Stomach smooth muscle (tissue), 2 donors: ENCODE measurements around the gene OSTC.
"Not testable (repeated sequence)": the region's sequence is repeated elsewhere in the genome, so short reads cannot be mapped to it uniquely, and the experiment has no call there.

Experiments used
- H3K27ac ChIP-seq: one replicate; pipeline ENCODE4 v1.7.0; 2013; ENCODE audit warnings: mild to moderate bottlenecking, low read length, inconsistent platforms
- H3K27me3 ChIP-seq, 2 donors: one replicate each; pipeline ENCODE4 v1.7.0; 2013; ENCODE audit warnings: low read length in 2 of 2; ENCODE audit not compliant: insufficient read depth in 2 of 2, control insufficient read depth in 1 of 2
- H3K36me3 ChIP-seq, 2 donors: one replicate each; pipeline ENCODE4 v1.7.0; 2013; ENCODE audit warnings: low read length in 2 of 2; ENCODE audit not compliant: control insufficient read depth in 2 of 2, insufficient read depth in 2 of 2
- H3K4me1 ChIP-seq: one replicate; pipeline ENCODE4 v1.7.0; 2013; ENCODE audit warnings: low read length; ENCODE audit not compliant: control insufficient read depth, insufficient read depth
- H3K4me3 ChIP-seq, 2 donors: one replicate each; pipeline ENCODE4 v1.7.0; 2013; ENCODE audit warnings: low read length in 2 of 2
- H3K9ac ChIP-seq, 2 donors: one replicate each; pipeline ENCODE4 v1.7.0; 2013; ENCODE audit warnings: low read length in 2 of 2, mild to moderate bottlenecking in 1 of 2
- H3K9me3 ChIP-seq, 2 donors: one replicate each; pipeline ENCODE4 v1.7.0; 2013; ENCODE audit warnings: low read length in 2 of 2; ENCODE audit not compliant: control insufficient read depth in 2 of 2
- donor health status: healthy.
- donor health status: Pancreatic carcinoma.

OSTC gene

GRCh38 chr4:108694423-108694822, 44.0 kb downstream of the OSTC start:
- H3K4me3 ChIP-seq, result no peak overlapping the region
- no peaks in the 10 kb centered on the region for H3K27me3 ChIP-seq
- no peaks in the 10 kb centered on the region for H3K4me1 ChIP-seq
- H3K36me3 ChIP-seq, result no peaks in the 10 kb centered on the region
- peaks cover 0 to 3% of the 10 kb centered on the region in 2 donors for H3K9me3 ChIP-seq
- no peak overlapping the region for H3K27ac ChIP-seq
- H3K9ac ChIP-seq, result no peak overlapping the region

- Histone ChIP-seq H3K9ac (no peak overlapping the region), H3K27ac (no peak overlapping the region), H3K4me3 (no peak overlapping the region), H3K4me1 (no peaks in the 10 kb centered on the region), H3K36me3 (no peaks in the 10 kb centered on the region), H3K27me3 (no peaks in the 10 kb centered on the region), H3K9me3 (peaks cover 0 to 3% of the 10 kb centered on the region in 2 donors)
Observed at GRCh38 chr4:108695062-108695461, 44.7 kb downstream of the OSTC start.

GRCh38 chr4:108696160-108696559, 45.8 kb downstream of the OSTC start:
- peaks cover 0 to 3% of the 10 kb centered on the region in 2 donors for H3K9me3 ChIP-seq
- no peak overlapping the region for H3K9ac ChIP-seq
- H3K36me3 ChIP-seq, result no peaks in the 10 kb centered on the region
- H3K4me1 ChIP-seq, result no peaks in the 10 kb centered on the region
- H3K27ac ChIP-seq, result no peak overlapping the region
- H3K4me3 ChIP-seq, result no peak overlapping the region
- H3K27me3 ChIP-seq, result no peaks in the 10 kb centered on the region

DNA sequence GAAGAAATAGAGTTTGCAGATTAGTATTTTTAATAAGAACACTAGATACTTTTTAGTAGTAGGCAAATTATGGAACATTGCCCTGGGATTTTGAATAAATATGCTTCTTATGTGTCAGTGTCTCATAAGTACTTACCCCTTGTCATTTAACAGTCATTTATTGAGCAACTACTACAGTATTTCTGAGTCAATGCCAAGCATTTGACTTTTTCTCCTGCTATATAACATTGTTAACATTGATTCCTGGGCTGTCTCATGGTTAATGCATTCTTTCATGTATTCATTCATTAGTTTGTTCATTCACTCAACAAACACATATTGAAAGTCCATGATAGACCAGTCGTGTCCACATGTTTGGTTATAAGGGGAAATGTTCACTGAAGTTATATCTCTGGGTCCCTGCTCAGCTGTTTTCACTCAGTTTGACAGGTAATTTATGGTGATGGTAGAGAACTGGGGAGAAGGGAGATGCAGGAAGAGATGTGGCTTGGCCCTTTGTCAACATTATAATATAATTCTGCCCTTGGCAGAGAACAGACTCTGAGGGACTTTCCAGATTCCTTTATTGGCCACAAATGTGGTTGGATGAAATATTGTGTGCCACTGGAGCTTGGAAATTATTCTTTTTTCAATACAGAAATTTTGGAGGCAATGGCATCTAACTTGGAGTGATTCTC, 49.8 kb downstream of the OSTC start:
- H3K27me3 ChIP-seq, result no peaks in the 10 kb centered on the region
- no peaks in the 10 kb centered on the region for H3K9me3 ChIP-seq
- H3K4me1 ChIP-seq, result no peaks in the 10 kb centered on the region
- H3K9ac ChIP-seq, result no peak overlapping the region
- no peak overlapping the region for H3K27ac ChIP-seq
- H3K36me3 ChIP-seq, result no peaks in the 10 kb centered on the region
- no peak overlapping the region for H3K4me3 ChIP-seq

DNA sequence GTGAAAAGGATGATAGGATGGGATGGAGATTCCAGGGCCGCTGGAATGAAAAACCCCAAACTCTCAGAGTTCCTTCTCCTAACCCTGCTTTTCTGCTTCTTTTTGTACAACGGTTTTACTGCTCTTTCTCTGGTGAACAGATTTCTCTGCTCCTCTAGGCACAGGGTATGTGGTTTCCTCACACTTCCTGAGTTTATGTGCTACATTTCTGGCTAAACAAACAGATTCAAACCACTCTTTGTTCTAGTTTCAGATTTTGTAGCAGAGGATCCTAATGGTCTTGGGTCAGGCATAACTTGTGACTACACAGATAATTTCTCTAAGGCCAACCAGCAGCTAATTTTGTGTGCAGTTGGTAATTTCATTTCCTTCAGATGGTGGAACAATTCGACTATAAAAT, 52.6 kb downstream of the OSTC start:
- Histone ChIP-seq H3K36me3 (no peaks in the 10 kb centered on the region), H3K4me1 (no peaks in the 10 kb centered on the region), H3K27ac (no peak overlapping the region), H3K9ac (no peak overlapping the region), H3K4me3 (no peak overlapping the region), H3K27me3 (no peaks in the 10 kb centered on the region), H3K9me3 (no peaks in the 10 kb centered on the region)

GRCh38 chr4:108703370-108703769, 53.0 kb downstream of the OSTC start:
- Histone ChIP-seq H3K9ac (no peak overlapping the region), H3K4me3 (no peak overlapping the region), H3K9me3 (no peaks in the 10 kb centered on the region), H3K27me3 (no peaks in the 10 kb centered on the region), H3K36me3 (no peaks in the 10 kb centered on the region), H3K27ac (no peak overlapping the region), H3K4me1 (no peaks in the 10 kb centered on the region)

DNA sequence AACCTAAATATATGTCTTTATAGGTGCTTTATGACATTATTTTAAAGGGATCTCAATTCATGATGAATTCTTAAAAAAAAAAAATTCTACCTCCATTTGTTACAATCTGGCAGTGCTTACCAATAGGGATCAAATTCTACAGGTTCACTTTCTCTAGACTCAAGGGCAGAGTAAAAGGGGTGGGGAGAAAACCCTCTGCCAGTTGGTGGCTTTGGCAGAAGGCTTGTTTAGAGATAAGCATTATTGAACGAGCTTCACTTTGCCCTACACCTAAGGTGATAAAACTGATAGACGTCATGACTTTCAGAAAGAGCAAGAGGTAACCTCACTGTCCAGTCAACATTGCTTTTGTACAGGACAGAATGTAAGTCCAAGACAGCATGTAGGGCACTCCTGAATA, 53.6 kb downstream of the OSTC start:
- H3K4me3 ChIP-seq, result no peak overlapping the region
- H3K27ac ChIP-seq, result no peak overlapping the region
- no peaks in the 10 kb centered on the region for H3K9me3 ChIP-seq
- no peak overlapping the region for H3K9ac ChIP-seq
- H3K4me1 ChIP-seq, result no peaks in the 10 kb centered on the region
- H3K27me3 ChIP-seq, result no peaks in the 10 kb centered on the region
- no peaks in the 10 kb centered on the region for H3K36me3 ChIP-seq

- Histone ChIP-seq H3K4me3 (no peak overlapping the region), H3K9me3 (no peaks in the 10 kb centered on the region), H3K27me3 (no peaks in the 10 kb centered on the region), H3K4me1 (no peaks in the 10 kb centered on the region), H3K36me3 (no peaks in the 10 kb centered on the region), H3K27ac (no peak overlapping the region), H3K9ac (no peak overlapping the region)
Observed at GRCh38 chr4:108706289-108706688, 55.9 kb downstream of the OSTC start.

GRCh38 chr4:108709234-108709633, 58.8 kb downstream of the OSTC start:
- H3K4me1 ChIP-seq, result no peaks in the 10 kb centered on the region
- no peak overlapping the region for H3K27ac ChIP-seq
- H3K27me3 ChIP-seq, result no peaks in the 10 kb centered on the region
- no peak overlapping the region for H3K9ac ChIP-seq
- H3K36me3 ChIP-seq, result no peaks in the 10 kb centered on the region
- no peak overlapping the region for H3K4me3 ChIP-seq
- no peaks in the 10 kb centered on the region for H3K9me3 ChIP-seq

DNA sequence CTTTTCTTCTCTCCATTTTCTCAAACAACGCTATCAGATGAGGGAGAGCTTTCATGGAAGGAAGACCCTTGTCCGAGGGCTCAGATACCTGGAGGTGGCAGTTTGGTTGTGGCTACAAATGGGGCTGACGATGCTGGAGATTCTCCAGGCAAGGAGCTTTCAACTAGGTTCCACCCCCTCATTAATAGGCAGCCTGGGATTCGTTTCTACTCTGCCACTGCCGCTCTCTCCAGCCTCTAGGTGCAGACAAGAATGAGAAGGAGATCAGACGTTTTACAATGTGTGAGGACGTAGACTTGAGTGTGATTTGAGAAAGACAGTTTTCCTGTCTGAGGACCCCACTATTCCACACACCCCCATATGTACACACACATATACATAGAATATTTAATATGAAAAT, 59.3 kb downstream of the OSTC start:
- Histone ChIP-seq H3K36me3 (no peaks in the 10 kb centered on the region), H3K4me1 (no peaks in the 10 kb centered on the region), H3K27ac (no peak overlapping the region)

GRCh38 chr4:108710578-108710977, 60.2 kb downstream of the OSTC start:
- H3K4me1 ChIP-seq, H3K9ac ChIP-seq, H3K4me3 ChIP-seq, H3K9me3 ChIP-seq, H3K27me3 ChIP-seq, H3K36me3 ChIP-seq, H3K27ac ChIP-seq: not testable (repeated sequence)

More for the DNA sequence above, 59.3 kb downstream of the OSTC start:
- H3K4me3 ChIP-seq, result no peak overlapping the region
- no peak overlapping the region for H3K9ac ChIP-seq
- H3K27me3 ChIP-seq, result no peaks in the 10 kb centered on the region
- H3K9me3 ChIP-seq, result no peaks in the 10 kb centered on the region
